B cell (primary cell): ENCODE data around the gene EPAS1. TPM values are rescaled to one million over a fixed set of nuclear protein-coding genes. Genes with fewer than 3 reads are reported as not detected.

ENCODE experiments used
- ATAC-seq: fragments of 200-7000 bp; cut with Tn5 transposase; one replicate; pipeline ENCODE4 v1.10.0; 2021; ENCODE audit warnings: low read depth, mild to moderate bottlenecking, moderate number of reproducible peaks, moderate library complexity
- CTCF ChIA-PET: fragments of 350-600 bp; sonication (Branson Sonifier 250); formaldehyde crosslinking; loops from one replicate; lab custom pipeline; 2021; ENCODE audit warnings: antibody characterized with exemption, inconsistent platforms; lab: Charles Lee
- POLR2A ChIA-PET: fragments of 350-600 bp; sonication (Branson Sonifier 250); formaldehyde crosslinking; loops from one replicate; lab custom pipeline; 2021; ENCODE audit warnings: antibody characterized with exemption; lab: Charles Lee
- DNase-seq: peaks from one replicate; pipeline ENCODE4 v3.0.0; 2013
- H2AFZ ChIP-seq: 2 replicates; pipeline ENCODE4 v1.6.1; 2012; ENCODE audit warnings: mild to moderate bottlenecking, low read depth, low read length; ENCODE audit not compliant: insufficient read depth, poor library complexity, severe bottlenecking
- H3K27ac ChIP-seq, 2 donors: 1 replicate in 1 of 2; 2 replicates in 1 of 2; pipeline ENCODE4 v1.5.1; 2012 to 2013; ENCODE audit warnings: low read length in 2 of 2, mild to moderate bottlenecking in 2 of 2, moderate library complexity in 1 of 2
- H3K27me3 ChIP-seq, 4 experiments: fragments of 200-600 bp in 1 of 4; sonication (generic) in 1 of 4; replicated peaks in 1 of 4; 1 replicate in 2 of 4; 2 replicates in 2 of 4; pipeline versions ENCODE4 v1.6.1 to v1.7.0; 2013 to 2016; ENCODE audit warnings: low read length in 3 of 4, mild to moderate bottlenecking in 2 of 4, mixed read lengths in 1 of 4, moderate library complexity in 1 of 4; ENCODE audit not compliant: insufficient read depth in 4 of 4, control insufficient read depth in 3 of 4; ENCODE audit errors: control extremely low read depth in 1 of 4
- H3K36me3 ChIP-seq, 2 experiments: replicated peaks in 1 of 2; 1 replicate in 1 of 2; 2 replicates in 1 of 2; pipeline versions ENCODE4 v1.6.1 to v1.7.1; 2013; ENCODE audit warnings: low read length in 1 of 2; ENCODE audit not compliant: insufficient read depth in 2 of 2, control insufficient read depth in 1 of 2; ENCODE audit errors: control extremely low read depth in 1 of 2, extremely low read depth in 1 of 2
- H3K4me1 ChIP-seq, 2 donors: fragments of 200-600 bp in 1 of 2; sonication (generic) in 1 of 2; 1 replicate in 1 of 2; 2 replicates in 1 of 2; pipeline versions ENCODE4 v1.5.1 to v1.6.1; 2013 to 2017; ENCODE audit warnings: low read length in 2 of 2; ENCODE audit not compliant: control insufficient read depth in 2 of 2, insufficient read depth in 2 of 2
- H3K4me2 ChIP-seq: replicated peaks from 2 replicates; pipeline ENCODE3; 2012; ENCODE audit warnings: mild to moderate bottlenecking, low read depth, low read length; ENCODE audit not compliant: poor library complexity, severe bottlenecking
- H3K4me3 ChIP-seq, 5 experiments: fragments of 200-600 bp in 1 of 5; sonication (generic) in 1 of 5; 1 replicate in 3 of 5; 2 replicates in 2 of 5; pipeline versions ENCODE4 v1.5.1 to v1.7.0; 2011 to 2016; ENCODE audit warnings: low read length in 4 of 5, mild to moderate bottlenecking in 4 of 5, low read depth in 2 of 5, control low read depth in 1 of 5, moderate library complexity in 1 of 5; ENCODE audit not compliant: insufficient read depth in 1 of 5; ENCODE audit errors: control extremely low read depth in 1 of 5, extremely low read depth in 1 of 5
- H3K79me2 ChIP-seq: fragments of 200-600 bp; sonication (generic); one replicate; pipeline ENCODE4 v1.6.0; 2016; ENCODE audit warnings: low read length; ENCODE audit not compliant: control insufficient read depth, insufficient read depth
- H3K9ac ChIP-seq: fragments of 200-600 bp; sonication (generic); 2 replicates; pipeline ENCODE4 v1.6.1; 2017; ENCODE audit warnings: mild to moderate bottlenecking, low read length, moderate library complexity
- H3K9me3 ChIP-seq, 3 donors: one replicate each; pipeline versions ENCODE4 v1.6.1 to v1.7.1; 2013; ENCODE audit warnings: low read length in 2 of 3; ENCODE audit not compliant: control insufficient read depth in 2 of 3, insufficient read depth in 1 of 3; ENCODE audit errors: control extremely low read depth in 1 of 3
- H4K20me1 ChIP-seq: 2 replicates; pipeline ENCODE4 v1.6.0; 2012; ENCODE audit warnings: mild to moderate bottlenecking, low read length; ENCODE audit not compliant: insufficient read depth, control insufficient read depth, poor library complexity, severe bottlenecking
- H3K27ac Mint-ChIP-seq: one replicate; pipeline ENCODE4 v1.8.0; 2021; ENCODE audit warnings: mixed read lengths
- H3K27me3 Mint-ChIP-seq: one replicate; pipeline ENCODE4 v1.8.0; 2021; ENCODE audit warnings: mixed read lengths
- H3K4me1 Mint-ChIP-seq: one replicate; pipeline ENCODE4 v1.8.0; 2021; ENCODE audit warnings: mixed read lengths
- H3K4me3 Mint-ChIP-seq: one replicate; pipeline ENCODE4 v1.8.0; 2021; ENCODE audit warnings: mixed read lengths
- H3K9me3 Mint-ChIP-seq: one replicate; pipeline ENCODE4 v1.8.0; 2022; ENCODE audit warnings: mixed read lengths; ENCODE audit not compliant: insufficient read depth
- EZH2 ChIP-seq: IDR thresholded peaks from 2 replicates; pipeline ENCODE4 v1.6.1; 2012; ENCODE audit warnings: borderline replicate concordance, low read depth, mild to moderate bottlenecking, moderate library complexity, low read length; ENCODE audit not compliant: insufficient read depth, poor library complexity, severe bottlenecking
- WGBS: methylation state at CpG from one replicate; pipeline ENCODE4 v1.1.5; 2013; ENCODE audit warnings: missing lambda C conversion rate; ENCODE audit not compliant: insufficient coverage; 5-methylcytosine and 5-hydroxymethylcytosine counted together
- intact Hi-C: fragments of 100-400 bp; cut with micrococcal nuclease; formaldehyde crosslinking; loops from one replicate; pipeline ENCODE4 v1.10.0; 2022
- polyA plus RNA-seq: library from polyadenylated mRNA; depleted of rRNA; stranded (reverse); fragments of >200 nt; gene quantifications from 2 replicates; pipeline ENCODE4 v1.2.3, GENCODE V29; 2012
- total RNA-seq, 2 donors: library from RNA; stranded (reverse); fragments of 120-200 nt in 1 of 2; gene quantifications; 1 replicate in 1 of 2; 2 replicates in 1 of 2; pipeline versions ENCODE4 v1.2.3 to v1.2.4, GENCODE V29; 2013 to 2022
- TF ChIP-seq, protein P1 (sequence below): fragments of 200-600 bp; IDR thresholded peaks from one replicate; pipeline ENCODE4 v1.8.0; 2022; ENCODE audit warnings: antibody characterized with exemption, mild to moderate bottlenecking

EPAS1 gene
- total and polyA plus RNA-seq, 2 donors (not counting 1 experiment from before 2014, with no cell fraction given), result 0.06 to 0.37 TPM

- intact Hi-C loops, result no loop called here
- Histone ChIP-seq H3K9ac (no peak overlapping the region), H3K79me2 (no peaks in the 10 kb centered on the region), H4K20me1 (no peaks in the 10 kb centered on the region), H3K4me3 (no peak overlapping the region), H3K4me2 (no peak overlapping the region), H3K27ac (no peak overlapping the region), H3K27me3 (peaks cover 0 to 5% (median 0%) of the 10 kb centered on the region in 4 experiments), H2AFZ (no peak overlapping the region), H3K9me3 (no peaks in the 10 kb centered on the region), H3K36me3 (no peaks in the 10 kb centered on the region), H3K4me1 (no peaks in the 10 kb centered on the region)
- Mint-ChIP-seq H3K4me3 (no peak overlapping the region), H3K4me1 (no peaks in the 10 kb centered on the region), H3K27me3 (peaks cover 12% of the 10 kb centered on the region), H3K9me3 (no peaks in the 10 kb centered on the region), H3K27ac (no peak overlapping the region)
- no CpG with 5 or more reads among the region's 1 CpG for WGBS
- DNase-seq (no peak), ATAC-seq (no peak)
- POLR2A ChIA-PET, result no interaction called here
- CTCF ChIA-PET, result no interaction called here
- TF ChIP-seq, protein P1, sequence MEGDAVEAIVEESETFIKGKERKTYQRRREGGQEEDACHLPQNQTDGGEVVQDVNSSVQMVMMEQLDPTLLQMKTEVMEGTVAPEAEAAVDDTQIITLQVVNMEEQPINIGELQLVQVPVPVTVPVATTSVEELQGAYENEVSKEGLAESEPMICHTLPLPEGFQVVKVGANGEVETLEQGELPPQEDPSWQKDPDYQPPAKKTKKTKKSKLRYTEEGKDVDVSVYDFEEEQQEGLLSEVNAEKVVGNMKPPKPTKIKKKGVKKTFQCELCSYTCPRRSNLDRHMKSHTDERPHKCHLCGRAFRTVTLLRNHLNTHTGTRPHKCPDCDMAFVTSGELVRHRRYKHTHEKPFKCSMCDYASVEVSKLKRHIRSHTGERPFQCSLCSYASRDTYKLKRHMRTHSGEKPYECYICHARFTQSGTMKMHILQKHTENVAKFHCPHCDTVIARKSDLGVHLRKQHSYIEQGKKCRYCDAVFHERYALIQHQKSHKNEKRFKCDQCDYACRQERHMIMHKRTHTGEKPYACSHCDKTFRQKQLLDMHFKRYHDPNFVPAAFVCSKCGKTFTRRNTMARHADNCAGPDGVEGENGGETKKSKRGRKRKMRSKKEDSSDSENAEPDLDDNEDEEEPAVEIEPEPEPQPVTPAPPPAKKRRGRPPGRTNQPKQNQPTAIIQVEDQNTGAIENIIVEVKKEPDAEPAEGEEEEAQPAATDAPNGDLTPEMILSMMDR, result no peak
- no peak for TF ChIP-seq EZH2
Observed at GRCh38 chr2:46400016-46400415, 102.8 kb downstream of the EPAS1 start.

- H4K20me1 ChIP-seq, result no peaks in the 10 kb centered on the region
- H3K79me2 ChIP-seq, result no peaks in the 10 kb centered on the region
- intact Hi-C loops, result no loop called here
- CTCF ChIA-PET, result no interaction called here
- no peak overlapping the region for H2AFZ ChIP-seq
- no CpG with 5 or more reads among the region's 6 CpGs for WGBS
- no peaks in the 10 kb centered on the region for H3K9me3 ChIP-seq
- TF ChIP-seq EZH2, result no peak
- TF ChIP-seq, protein P1, result no peak
- no peaks in the 10 kb centered on the region for H3K4me1 ChIP-seq
- POLR2A ChIA-PET, result interaction anchor here (0.6 kb wide), 1 partner anchor 867 kb away, joined by 3 read pairs; no protein-coding TSS in a partner anchor
- no peak overlapping the region for H3K27ac Mint-ChIP-seq
- H3K36me3 ChIP-seq, result no peaks in the 10 kb centered on the region
- H3K4me1 Mint-ChIP-seq, result no peaks in the 10 kb centered on the region
- peaks cover 12% of the 10 kb centered on the region for H3K27me3 Mint-ChIP-seq
- H3K9me3 Mint-ChIP-seq, result no peaks in the 10 kb centered on the region
- H3K4me3 Mint-ChIP-seq, result no peak overlapping the region
- no peak for DNase-seq
- H3K27me3 ChIP-seq, result no peaks in the 10 kb centered on the region
- no peak overlapping the region for H3K9ac ChIP-seq
- H3K4me2 ChIP-seq, result no peak overlapping the region
- no peak overlapping the region for H3K27ac ChIP-seq
- no peak overlapping the region for H3K4me3 ChIP-seq
- ATAC-seq, result no peak
Observed at GRCh38 chr2:46402874-46403273, 105.7 kb downstream of the EPAS1 start.
